OCI-LY3 (cell line): Measurements from ENCODE around the gene CEP19.

Source experiments
- H2AFZ ChIP-seq: fragments of 200-600, 300-600 bp; shearing (Covaris generic); 2 replicates; pipeline ENCODE4 v1.6.0; 2014; ENCODE audit warnings: antibody characterized with exemption, low read depth, low read length
- H3K27ac ChIP-seq: fragments of 200-600, 300-600 bp; sonication (generic); 2 replicates; pipeline ENCODE4 v1.5.1; 2014; ENCODE audit warnings: mild to moderate bottlenecking, low read length, moderate library complexity, mixed read lengths
- H3K27me3 ChIP-seq: fragments of 200-600, 300-600 bp; sonication (generic); 2 replicates; pipeline ENCODE4 v1.6.1; 2014; ENCODE audit warnings: low read depth, low read length, mixed read lengths
- H3K36me3 ChIP-seq: fragments of 200-600, 300-600 bp; sonication (generic); replicated peaks from 2 replicates; pipeline ENCODE3; 2014; ENCODE audit warnings: low read depth, low read length, mixed read lengths
- H3K4me1 ChIP-seq: fragments of 300-600, 200-600 bp; sonication (generic); 2 replicates; pipeline ENCODE4 v1.6.1; 2014; ENCODE audit warnings: low read length, mixed read lengths
- H3K4me2 ChIP-seq: fragments of 200-600, 300-600 bp; sonication (generic); 2 replicates; pipeline ENCODE4 v1.6.1; 2014; ENCODE audit warnings: low read length, mixed read lengths
- H3K4me3 ChIP-seq: fragments of 300-600, 200-600 bp; sonication (generic); 2 replicates; pipeline ENCODE4 v1.5.1; 2014; ENCODE audit warnings: antibody characterized with exemption, mild to moderate bottlenecking, low read length, moderate library complexity
- H3K79me2 ChIP-seq: fragments of 300-600, 200-600 bp; shearing (Covaris generic); 2 replicates; pipeline ENCODE4 v1.6.1; 2014; ENCODE audit warnings: mild to moderate bottlenecking, low read length, mixed read lengths
- H3K9ac ChIP-seq: fragments of 300-600, 200-600 bp; shearing (Covaris generic); 2 replicates; pipeline ENCODE4 v1.6.0; 2014; ENCODE audit warnings: mild to moderate bottlenecking, low read length, moderate library complexity
- H3K9me3 ChIP-seq: fragments of 200-600, 300-600 bp; shearing (Covaris generic); 2 replicates; pipeline ENCODE4 v1.6.1; 2014; ENCODE audit warnings: low read length, mixed read lengths; ENCODE audit not compliant: insufficient read depth
- H4K20me1 ChIP-seq: fragments of 200-600, 300-600 bp; sonication (generic); 2 replicates; pipeline ENCODE4 v1.6.1; 2016; ENCODE audit warnings: low read length, mixed read lengths; ENCODE audit not compliant: insufficient read depth
- EZH2phosphoT487 ChIP-seq: fragments of 200-600 bp; shearing (Covaris generic); IDR thresholded peaks from 2 replicates; pipeline ENCODE4 v1.6.1; 2018; ENCODE audit warnings: antibody characterized with exemption, mixed run types, low read depth
- TF ChIP-seq, protein P1 (sequence below): fragments of 200-600, 300-600 bp; sonication (generic); IDR thresholded peaks from 2 replicates; pipeline ENCODE4 v1.5.1; 2014; ENCODE audit warnings: antibody characterized with exemption, low read length, low read depth

Gene CEP19

DNA sequence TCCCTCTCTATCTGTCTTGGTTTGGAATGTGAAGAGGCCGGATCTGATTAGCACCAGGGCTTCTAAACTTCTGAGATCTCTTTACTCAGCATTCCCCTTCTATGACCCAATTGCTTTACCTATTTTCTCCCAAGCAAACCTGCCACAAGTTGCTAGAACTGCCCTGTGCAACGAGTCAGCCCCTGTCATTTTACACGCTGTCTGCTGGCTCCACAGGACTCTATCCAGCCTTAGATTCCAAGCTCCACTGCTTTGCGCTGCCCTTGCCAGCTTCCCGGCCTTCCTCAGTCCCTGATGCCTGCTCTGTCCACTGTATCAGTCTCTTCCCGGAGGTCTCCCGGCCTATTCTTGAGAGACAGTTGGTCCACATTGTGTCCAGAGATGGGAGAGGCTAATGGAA, 12.3 kb downstream of the CEP19 start:
- Histone ChIP-seq H3K4me1 (no peaks in the 10 kb centered on the region), H3K9ac (no peak overlapping the region), H3K27ac (no peak overlapping the region), H3K9me3 (no peaks in the 10 kb centered on the region), H3K79me2 (no peaks in the 10 kb centered on the region), H3K4me2 (no peak overlapping the region), H3K27me3 (no peaks in the 10 kb centered on the region), H4K20me1 (no peaks in the 10 kb centered on the region; the same call in 1 of the 2 replicates), H3K36me3 (peaks cover 4% of the 10 kb centered on the region), H2AFZ (no peak overlapping the region), H3K4me3 (no peak overlapping the region)
- TF ChIP-seq, protein P1, sequence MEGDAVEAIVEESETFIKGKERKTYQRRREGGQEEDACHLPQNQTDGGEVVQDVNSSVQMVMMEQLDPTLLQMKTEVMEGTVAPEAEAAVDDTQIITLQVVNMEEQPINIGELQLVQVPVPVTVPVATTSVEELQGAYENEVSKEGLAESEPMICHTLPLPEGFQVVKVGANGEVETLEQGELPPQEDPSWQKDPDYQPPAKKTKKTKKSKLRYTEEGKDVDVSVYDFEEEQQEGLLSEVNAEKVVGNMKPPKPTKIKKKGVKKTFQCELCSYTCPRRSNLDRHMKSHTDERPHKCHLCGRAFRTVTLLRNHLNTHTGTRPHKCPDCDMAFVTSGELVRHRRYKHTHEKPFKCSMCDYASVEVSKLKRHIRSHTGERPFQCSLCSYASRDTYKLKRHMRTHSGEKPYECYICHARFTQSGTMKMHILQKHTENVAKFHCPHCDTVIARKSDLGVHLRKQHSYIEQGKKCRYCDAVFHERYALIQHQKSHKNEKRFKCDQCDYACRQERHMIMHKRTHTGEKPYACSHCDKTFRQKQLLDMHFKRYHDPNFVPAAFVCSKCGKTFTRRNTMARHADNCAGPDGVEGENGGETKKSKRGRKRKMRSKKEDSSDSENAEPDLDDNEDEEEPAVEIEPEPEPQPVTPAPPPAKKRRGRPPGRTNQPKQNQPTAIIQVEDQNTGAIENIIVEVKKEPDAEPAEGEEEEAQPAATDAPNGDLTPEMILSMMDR = no peak
- no peak for TF ChIP-seq EZH2phosphoT487

DNA sequence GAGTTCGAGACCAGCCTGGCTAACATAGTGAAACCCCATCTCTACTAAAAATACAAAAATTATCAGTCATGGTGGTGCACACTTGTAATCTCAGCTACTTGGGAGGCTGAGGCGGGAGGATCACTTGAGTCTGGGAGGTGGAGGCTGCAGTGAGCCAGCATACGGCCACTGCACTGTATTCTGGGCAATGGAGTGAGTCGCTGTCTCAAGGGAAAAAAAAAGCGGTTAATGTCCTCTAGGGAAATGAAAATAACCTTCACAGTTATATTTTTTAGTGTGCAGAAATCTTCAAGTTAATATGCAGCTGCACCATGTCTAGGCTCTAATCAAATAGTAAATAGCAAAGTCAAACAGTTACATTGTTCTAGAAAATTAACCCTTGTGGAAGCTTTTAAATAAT, 14.8 kb downstream of the CEP19 start:
- no peak overlapping the region for H3K4me2 ChIP-seq
- TF ChIP-seq, protein P1 = no peak
- TF ChIP-seq EZH2phosphoT487 = no peak
- no peak overlapping the region for H3K4me3 ChIP-seq

DNA sequence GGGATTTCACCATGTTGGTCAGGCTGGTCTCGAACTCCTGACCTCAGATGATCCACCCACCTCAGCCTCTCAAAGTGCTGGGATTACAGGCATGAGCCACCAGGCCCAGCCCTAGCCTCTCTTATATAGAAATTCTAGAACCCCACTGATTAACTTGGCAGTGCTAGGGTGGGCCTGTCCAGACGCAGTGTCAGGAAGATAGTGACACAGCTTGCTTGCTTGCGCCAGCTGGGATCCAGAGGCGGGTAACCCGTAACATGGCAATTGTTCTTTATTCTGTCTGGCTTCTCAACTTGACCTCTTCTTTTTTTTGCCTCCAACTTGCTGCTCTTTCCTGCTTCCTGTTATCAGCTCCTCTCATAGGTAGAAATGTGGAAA, 16.2 kb downstream of the CEP19 start:
- H3K36me3 ChIP-seq = peaks cover 4% of the 10 kb centered on the region
- H3K9me3 ChIP-seq = no peaks in the 10 kb centered on the region
- no peak overlapping the region for H3K9ac ChIP-seq
- H2AFZ ChIP-seq = no peak overlapping the region
- H3K27me3 ChIP-seq = no peaks in the 10 kb centered on the region
- H3K4me2 ChIP-seq = no peak overlapping the region
- no peak overlapping the region for H3K27ac ChIP-seq
- H4K20me1 ChIP-seq = no peaks in the 10 kb centered on the region
- H3K4me3 ChIP-seq = no peak overlapping the region
- H3K4me1 ChIP-seq = no peaks in the 10 kb centered on the region
- H3K79me2 ChIP-seq = no peaks in the 10 kb centered on the region
- TF ChIP-seq, protein P1 = no peak
- no peak for TF ChIP-seq EZH2phosphoT487

More for the DNA sequence above, 14.8 kb downstream of the CEP19 start:
- H3K9me3 ChIP-seq = no peaks in the 10 kb centered on the region
- H3K9ac ChIP-seq = no peak overlapping the region
- peaks cover 4% of the 10 kb centered on the region for H3K36me3 ChIP-seq
- no peaks in the 10 kb centered on the region for H3K79me2 ChIP-seq
- H2AFZ ChIP-seq = no peak overlapping the region
- H3K27me3 ChIP-seq = no peaks in the 10 kb centered on the region
- no peaks in the 10 kb centered on the region for H4K20me1 ChIP-seq
- no peak overlapping the region for H3K27ac ChIP-seq
- no peaks in the 10 kb centered on the region for H3K4me1 ChIP-seq

DNA sequence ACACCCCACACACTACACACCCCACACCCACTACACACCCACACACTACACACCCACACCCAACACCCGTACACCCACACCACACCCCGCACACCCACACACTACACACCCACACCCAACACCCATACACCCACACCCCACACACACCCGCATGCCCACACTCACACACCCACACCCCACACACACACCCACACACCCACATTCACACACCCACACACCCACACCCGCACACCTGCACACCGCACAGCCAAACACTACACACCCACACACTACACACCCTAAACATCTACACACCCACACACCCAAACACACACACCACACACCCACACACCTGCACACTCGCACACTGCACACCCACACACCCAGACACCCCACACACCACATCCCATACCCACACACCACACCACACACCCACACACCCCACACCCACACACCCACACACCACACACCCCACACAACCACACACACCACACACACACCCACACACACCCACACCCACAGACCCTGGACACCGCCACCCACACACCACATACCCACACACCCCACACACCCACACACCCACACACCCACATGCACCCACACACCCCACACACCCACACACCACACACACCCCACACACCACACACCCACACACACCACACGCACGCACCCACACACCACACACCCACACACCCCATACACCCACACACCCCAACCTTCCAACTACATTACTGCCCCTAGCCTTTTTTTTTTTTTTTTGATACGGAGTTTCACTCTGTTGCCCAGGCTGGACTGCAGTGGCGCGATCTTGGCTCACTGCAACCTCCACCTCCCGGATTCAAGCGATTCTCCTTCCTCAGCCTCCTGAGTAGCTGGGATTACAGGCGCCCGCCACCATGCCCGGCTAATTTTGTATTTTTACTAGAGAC, 16.9 kb downstream of the CEP19 start:
- Histone ChIP-seq H3K27ac (no peak overlapping the region), H3K9ac (no peak overlapping the region), H3K4me1 (no peaks in the 10 kb centered on the region), H3K4me3 (no peak overlapping the region), H2AFZ (no peak overlapping the region), H4K20me1 (no peaks in the 10 kb centered on the region), H3K79me2 (no peaks in the 10 kb centered on the region), H3K27me3 (no peaks in the 10 kb centered on the region), H3K9me3 (no peaks in the 10 kb centered on the region), H3K36me3 (peaks cover 4% of the 10 kb centered on the region), H3K4me2 (no peak overlapping the region)
- TF ChIP-seq EZH2phosphoT487 = no peak
- TF ChIP-seq, protein P1 = no peak
